Measurements from ENCODE around the gene KIAA1328. TPM values are rescaled to one million over a fixed set of nuclear protein-coding genes. Genes with fewer than 3 reads are reported as not detected.

The KIAA1328 gene
- total and polyA plus RNA-seq, 2 donors (not counting 3 experiments of a cell fraction or from before 2014, with no cell fraction given): 2.7 to 6.5 TPM

DNA sequence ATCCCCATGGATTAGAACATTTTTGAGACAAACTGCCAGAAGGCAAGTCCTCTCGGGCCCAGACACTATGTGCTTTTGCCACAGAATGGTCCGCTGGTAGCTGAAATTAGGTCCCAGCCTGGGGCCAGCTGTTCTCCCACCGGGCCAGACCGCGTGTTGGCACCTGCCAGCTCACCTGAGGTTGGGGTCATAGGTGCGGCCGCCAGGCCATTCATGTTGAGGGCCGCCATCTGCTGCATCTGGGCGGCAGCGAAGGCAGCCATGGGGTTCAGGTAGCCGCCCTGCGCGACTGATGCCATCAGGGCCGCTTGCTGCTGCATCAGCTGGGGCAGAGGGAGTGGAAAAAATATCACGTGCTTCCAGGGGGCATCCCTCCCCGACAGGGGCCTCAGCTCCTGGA lies 443.9 kb downstream of the KIAA1328 start:
- no peak overlapping the region for H3K4me3 ChIP-seq (replicated peaks in 1 of 3; ENCODE audit: insufficient read depth in 1 of 3, low read depth in 1 of 3, low read length in 3 of 3)
- no TSS peak for BruUV-seq (replicated peaks)
- H4K20me1 ChIP-seq (replicated peaks; ENCODE audit: control insufficient read depth, extremely low read depth, insufficient read depth, low read length): no peaks in the 10 kb centered on the region
- no peak overlapping the region for H3K4me2 ChIP-seq (ENCODE audit: insufficient read depth, low read length)
- ChIA-PET CTCF (interaction anchor here (1.0 kb wide), 1 partner anchor 18 kb away, joined by 3 read pairs; no protein-coding TSS in a partner anchor), POLR2A (no interaction called here)
- H3K9ac ChIP-seq (replicated peaks; ENCODE audit: extremely low read depth, insufficient read depth, low read length): no peak overlapping the region
- H3K27me3 ChIP-seq (ENCODE audit: control insufficient read depth in 2 of 2, insufficient read depth in 2 of 2, low read length in 2 of 2): peaks cover 7 to 9% of the 10 kb centered on the region in 2 experiments
- no peaks in the 10 kb centered on the region for H3K9me3 ChIP-seq (replicated peaks; ENCODE audit: control insufficient read depth, insufficient read depth, low read length)
- H3K36me3 ChIP-seq (ENCODE audit: control insufficient read depth in 2 of 2, extremely low read depth in 1 of 2, insufficient read depth in 2 of 2, low read length in 2 of 2): no peaks in the 10 kb centered on the region
- no peak overlapping the region for H3K27ac ChIP-seq (ENCODE audit: insufficient read depth, low read depth, low read length)
- intact Hi-C loops (cut with micrococcal nuclease) (no loop called here), dilution Hi-C loops (cut with MboI; ENCODE audit: extremely low pct_ligation_motif_present, low sequenced_read_pairs) (no loop called here)
- FAIRE-seq (no peak), DNase-seq (ENCODE audit: low read depth, low spot score) (no peak)
- no peak for TF ChIP-seq POLR2AphosphoS5 (IDR thresholded peaks at IDR 0.05; ENCODE audit: insufficient read depth, low read depth, low read length)
- TF ChIP-seq EZH2 (IDR thresholded peaks at IDR 0.05; ENCODE audit: borderline replicate concordance, low read depth, low read length, severe bottlenecking): no peak
- TF ChIP-seq, protein P1, sequence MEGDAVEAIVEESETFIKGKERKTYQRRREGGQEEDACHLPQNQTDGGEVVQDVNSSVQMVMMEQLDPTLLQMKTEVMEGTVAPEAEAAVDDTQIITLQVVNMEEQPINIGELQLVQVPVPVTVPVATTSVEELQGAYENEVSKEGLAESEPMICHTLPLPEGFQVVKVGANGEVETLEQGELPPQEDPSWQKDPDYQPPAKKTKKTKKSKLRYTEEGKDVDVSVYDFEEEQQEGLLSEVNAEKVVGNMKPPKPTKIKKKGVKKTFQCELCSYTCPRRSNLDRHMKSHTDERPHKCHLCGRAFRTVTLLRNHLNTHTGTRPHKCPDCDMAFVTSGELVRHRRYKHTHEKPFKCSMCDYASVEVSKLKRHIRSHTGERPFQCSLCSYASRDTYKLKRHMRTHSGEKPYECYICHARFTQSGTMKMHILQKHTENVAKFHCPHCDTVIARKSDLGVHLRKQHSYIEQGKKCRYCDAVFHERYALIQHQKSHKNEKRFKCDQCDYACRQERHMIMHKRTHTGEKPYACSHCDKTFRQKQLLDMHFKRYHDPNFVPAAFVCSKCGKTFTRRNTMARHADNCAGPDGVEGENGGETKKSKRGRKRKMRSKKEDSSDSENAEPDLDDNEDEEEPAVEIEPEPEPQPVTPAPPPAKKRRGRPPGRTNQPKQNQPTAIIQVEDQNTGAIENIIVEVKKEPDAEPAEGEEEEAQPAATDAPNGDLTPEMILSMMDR (IDR thresholded peaks at IDR 0.05; ENCODE audit: extremely low read depth in 1 of 2, insufficient read depth in 1 of 2, low read depth in 1 of 2, low read length in 2 of 2): no peak
- no peak for TF ChIP-seq GATA2 (IDR thresholded peaks at IDR 0.05; ENCODE audit: insufficient read depth, insufficient read length, low read depth, low read length)
- TF ChIP-seq JUN (IDR thresholded peaks at IDR 0.05; ENCODE audit: borderline replicate concordance, insufficient read depth, insufficient read length, low read depth): no peak
- TF ChIP-seq, protein P2, sequence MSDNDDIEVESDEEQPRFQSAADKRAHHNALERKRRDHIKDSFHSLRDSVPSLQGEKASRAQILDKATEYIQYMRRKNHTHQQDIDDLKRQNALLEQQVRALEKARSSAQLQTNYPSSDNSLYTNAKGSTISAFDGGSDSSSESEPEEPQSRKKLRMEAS (IDR thresholded peaks at IDR 0.05; ENCODE audit: insufficient read depth, insufficient read length): no peak
- no peak for TF ChIP-seq FOS (IDR thresholded peaks at IDR 0.05; ENCODE audit: borderline replicate concordance, insufficient read depth, low read length)
- no peak for TF ChIP-seq MYC (IDR thresholded peaks at IDR 0.05; ENCODE audit: low read depth, low read length)
- no peak for TF ChIP-seq POLR2A (IDR thresholded peaks at IDR 0.05; ENCODE audit: low read depth, low read length)
- no peaks in the 10 kb centered on the region for H3K9me1 ChIP-seq (replicated peaks; ENCODE audit: control insufficient read depth, extremely low read depth, insufficient read depth, low read length)
- no peaks in the 10 kb centered on the region for H3K4me1 ChIP-seq (ENCODE audit: control insufficient read depth, extremely low read depth, insufficient read depth, low read length)
- no peak overlapping the region for H2AFZ ChIP-seq (ENCODE audit: low read depth, low read length)
- no peaks in the 10 kb centered on the region for H3K79me2 ChIP-seq (ENCODE audit: control insufficient read depth, insufficient read depth, low read length)
